ENCODE measurements around the gene NFIX. TPM values are rescaled to one million over a fixed set of nuclear protein-coding genes. Genes with fewer than 3 reads are reported as not detected.

Gene NFIX
- total RNA-seq, 1 experiment from 2014 or later: 22.5 TPM

- DNase-seq (ENCODE audit: low read depth): no peak
Observed at GRCh38 chr19:13007292-13008045, 12.2 kb downstream of the NFIX start.

GRCh38 chr19:13008926-13009787 lies 13.9 kb downstream of the NFIX start:
- DNase-seq (ENCODE audit: low read depth): no peak

GRCh38 chr19:13010038-13010991 lies 15.0 kb downstream of the NFIX start:
- DNase-seq (ENCODE audit: low read depth): no peak

- no peak for DNase-seq (ENCODE audit: low read depth)
Observed at GRCh38 chr19:13010992-13011652, 15.8 kb downstream of the NFIX start.

GRCh38 chr19:13011653-13012389 lies 16.5 kb downstream of the NFIX start:
- DNase-seq (ENCODE audit: low read depth): no peak

- no peak for DNase-seq (ENCODE audit: low read depth)
Observed at GRCh38 chr19:13012390-13012689, 17.1 kb downstream of the NFIX start.

- DNase-seq (ENCODE audit: low read depth): peak; percentile 77
Observed at GRCh38 chr19:13012690-13013608, 17.7 kb downstream of the NFIX start.

- DNase-seq (ENCODE audit: low read depth): no peak
Observed at GRCh38 chr19:13013649-13014048, 18.4 kb downstream of the NFIX start.

GRCh38 chr19:13014101-13014920 lies 19.0 kb downstream of the NFIX start:
- DNase-seq (ENCODE audit: low read depth): peak; percentile 61

- DNase-seq (ENCODE audit: low read depth): no peak
Observed at GRCh38 chr19:13014921-13015280, 19.6 kb downstream of the NFIX start.

GRCh38 chr19:13015361-13016223 lies 20.3 kb downstream of the NFIX start:
- DNase-seq (ENCODE audit: low read depth): no peak

- DNase-seq (ENCODE audit: low read depth): no peak
Observed at GRCh38 chr19:13016245-13016627, 21.0 kb downstream of the NFIX start.

GRCh38 chr19:13016628-13017305 lies 21.5 kb downstream of the NFIX start:
- no peak for DNase-seq (ENCODE audit: low read depth)

GRCh38 chr19:13017306-13018034 lies 22.2 kb downstream of the NFIX start:
- DNase-seq (ENCODE audit: low read depth): no peak

GRCh38 chr19:13018035-13018914 lies 23.0 kb downstream of the NFIX start:
- no peak for DNase-seq (ENCODE audit: low read depth)

- no peak for DNase-seq (ENCODE audit: low read depth)
Observed at GRCh38 chr19:13019332-13019731, 24.1 kb downstream of the NFIX start.
